HepG2 (cell line): Measurements from ENCODE around the gene DHRS4L2. TPM values are rescaled to one million over a fixed set of nuclear protein-coding genes. Genes with fewer than 3 reads are reported as not detected.
"Not testable (repeated sequence)": the region's sequence is repeated elsewhere in the genome, so short reads cannot be mapped to it uniquely, and the experiment has no call there.

Source experiments
- ATAC-seq: fragments of 200-7000 bp; cut with Tn5 transposase; 3 replicates; pipeline ENCODE4 v1.9.1; 2020; ENCODE audit warnings: mild to moderate bottlenecking, moderate library complexity
- BruUV-seq: library from RNA; stranded (reverse); fragments of 400-500 nt; replicated peaks from 2 replicates; lab custom pipeline; 2021; lab: Mats Ljungman, UMichigan
- CTCF ChIA-PET: fragments of 300-600 bp; formaldehyde crosslinking; extraction: SDS; loops from one replicate; lab custom pipeline; 2021; ENCODE audit warnings: low total read pairs, inconsistent platforms, low intra/inter-chr PET ratio; lab: Yijun Ruan, JAX
- POLR2A ChIA-PET: fragments of 350-600 bp; sonication (Branson Sonifier 250); formaldehyde crosslinking; loops from one replicate; lab custom pipeline; 2020; ENCODE audit warnings: antibody characterized with exemption, inconsistent platforms; lab: Yijun Ruan, JAX
- DNase-seq: peaks from one replicate; pipeline ENCODE4 v3.0.0-alpha.2; 2015; ENCODE audit warnings: low spot score
- FAIRE-seq: peaks from 3 replicates; lab custom pipeline; 2011; peaks lifted over from hg19 to GRCh38; lab: Jason Lieb, UNC
- H2AFZ ChIP-seq: one replicate; pipeline ENCODE4 v1.6.1; 2011; ENCODE audit warnings: low read length, inconsistent platforms
- H3K27ac ChIP-seq: fragments of 300-600 bp; 3 replicates; pipeline ENCODE4 v1.8.0; 2011; ENCODE audit warnings: mixed run types, mild to moderate bottlenecking, mixed read lengths, low read length, inconsistent platforms; ENCODE audit not compliant: insufficient read depth; ENCODE audit errors: extremely low read length
- H3K27me3 ChIP-seq, 2 experiments: fragments of 200-600 bp in 1 of 2; 2 replicates in 1 of 2; 3 replicates in 1 of 2; pipeline versions ENCODE4 v1.6.0 to v1.8.0; 2011; ENCODE audit warnings: low read length in 2 of 2, mild to moderate bottlenecking in 2 of 2, moderate library complexity in 2 of 2, inconsistent platforms in 1 of 2; ENCODE audit not compliant: insufficient read depth in 2 of 2, control insufficient read depth in 1 of 2
- H3K36me3 ChIP-seq, 2 experiments: fragments of 200-600 bp in 1 of 2; replicated peaks in 1 of 2; 2 replicates in 1 of 2; 3 replicates in 1 of 2; pipeline versions ENCODE4 v1.5.1 to v1.8.0; 2011; ENCODE audit warnings: low read length in 2 of 2, inconsistent platforms in 1 of 2; ENCODE audit not compliant: insufficient read depth in 2 of 2, control insufficient read depth in 1 of 2
- H3K4me1 ChIP-seq: 2 replicates; pipeline ENCODE4 v1.5.1; 2012; ENCODE audit warnings: low read length, inconsistent platforms; ENCODE audit not compliant: insufficient read depth
- H3K4me2 ChIP-seq: 2 replicates; pipeline ENCODE4 v1.6.0; 2011; ENCODE audit warnings: low read depth, low read length, inconsistent platforms
- H3K4me3 ChIP-seq, 3 experiments: fragments of 200-600 bp in 1 of 3; sonication (generic), shearing (Covaris generic) in 1 of 3; replicated peaks in 1 of 3; 2 replicates each; pipeline ENCODE4 v1.5.1; 2011 to 2016; ENCODE audit warnings: low read length in 3 of 3, inconsistent platforms in 2 of 3, low read depth in 2 of 3, mild to moderate bottlenecking in 2 of 3, control low read depth in 1 of 3, mixed read lengths in 1 of 3; ENCODE audit not compliant: insufficient read depth in 1 of 3
- H3K79me2 ChIP-seq: one replicate; pipeline ENCODE4 v1.6.1; 2011; ENCODE audit warnings: low read length, inconsistent platforms; ENCODE audit not compliant: insufficient read depth
- H3K9ac ChIP-seq: 2 replicates; pipeline ENCODE4 v1.6.0; 2011; ENCODE audit warnings: mild to moderate bottlenecking, low read depth, low read length, inconsistent platforms; ENCODE audit not compliant: insufficient read depth
- H3K9me3 ChIP-seq: 2 replicates; pipeline ENCODE4 v1.5.1; 2012; ENCODE audit warnings: mild to moderate bottlenecking, low read length
- H4K20me1 ChIP-seq: 2 replicates; pipeline ENCODE4 v1.6.0; 2011; ENCODE audit warnings: inconsistent platforms, mild to moderate bottlenecking, low read length, moderate library complexity; ENCODE audit not compliant: insufficient read depth
- BRD4 ChIP-seq: sonication (generic); formaldehyde crosslinking; IDR thresholded peaks from 2 replicates; pipeline ENCODE4 v1.4.0; 2020; ENCODE audit warnings: missing genetic modification reagents
- HOXA7 ChIP-seq: sonication (generic); formaldehyde crosslinking; IDR thresholded peaks from 2 replicates; pipeline ENCODE4 v1.8.1; 2022; ENCODE audit warnings: mild to moderate bottlenecking, missing genetic modification reagents, moderate library complexity
- TAF1 ChIP-seq: sonication (generic); formaldehyde crosslinking; IDR thresholded peaks from 2 replicates; pipeline ENCODE4 v1.4.0; 2020; ENCODE audit warnings: missing genetic modification reagents
- WGBS: methylation state at CpG from one replicate; pipeline ENCODE4 v1.1.6; 2017; ENCODE audit warnings: low lambda C conversion rate; 5-methylcytosine and 5-hydroxymethylcytosine counted together
- in situ Hi-C: cut with HindIII; loops from 2 replicates; pipeline ENCODE4 v1.10.0; 2017; ENCODE audit warnings: low pct_unique_long_range_greater_than_20kb; ENCODE audit not compliant: extremely low pct_ligation_motif_present
- intact Hi-C: fragments of 100-400 bp; cut with micrococcal nuclease; formaldehyde crosslinking; loops from one replicate; pipeline ENCODE4 v1.10.0; 2022; ENCODE audit not compliant: unreplicated experiment
- polyA plus RNA-seq, 8 experiments: library from polyadenylated mRNA; depleted of rRNA in 3 of 8; stranded (reverse) in 7 of 8; unstranded in 1 of 8; fragments of >200 nt; fragmentation: Illumina TruSeq in 4 of 8; extraction: Trizol in 4 of 8; gene quantifications; 2 replicates each; pipeline versions ENCODE4 v1.2.1 to v1.2.3, GENCODE V29; 2011 to 2016; ENCODE audit warnings: low read depth in 4 of 8, missing spikeins in 1 of 8, mixed read lengths in 1 of 8; ENCODE audit not compliant: insufficient read depth in 1 of 8
- total RNA-seq, 5 experiments: library from RNA; depleted of rRNA; stranded (reverse); fragments of >200 nt; fragmentation: Illumina TruSeq; extraction: Trizol; gene quantifications; 2 replicates each; pipeline ENCODE4 v1.2.3, GENCODE V29; 2016; ENCODE audit warnings: low read depth in 1 of 5
- TF ChIP-seq, protein P1 (sequence below): sonication (generic); formaldehyde crosslinking; IDR thresholded peaks from 2 replicates; pipeline ENCODE4 v1.5.0; 2020; ENCODE audit warnings: missing genetic modification reagents, mild to moderate bottlenecking, borderline replicate concordance
- TF ChIP-seq, protein P2 (sequence below): sonication (generic); formaldehyde crosslinking; IDR thresholded peaks from 2 replicates; pipeline ENCODE4 v1.5.0; 2020; ENCODE audit warnings: mild to moderate bottlenecking, missing genetic modification reagents, borderline replicate concordance

Gene DHRS4L2
- total and polyA plus RNA-seq, 2 of the 13 experiments (the other 11 are each of a cell fraction or from before 2014, with no cell fraction given), result 24.7 to 38.2 TPM

DNA sequence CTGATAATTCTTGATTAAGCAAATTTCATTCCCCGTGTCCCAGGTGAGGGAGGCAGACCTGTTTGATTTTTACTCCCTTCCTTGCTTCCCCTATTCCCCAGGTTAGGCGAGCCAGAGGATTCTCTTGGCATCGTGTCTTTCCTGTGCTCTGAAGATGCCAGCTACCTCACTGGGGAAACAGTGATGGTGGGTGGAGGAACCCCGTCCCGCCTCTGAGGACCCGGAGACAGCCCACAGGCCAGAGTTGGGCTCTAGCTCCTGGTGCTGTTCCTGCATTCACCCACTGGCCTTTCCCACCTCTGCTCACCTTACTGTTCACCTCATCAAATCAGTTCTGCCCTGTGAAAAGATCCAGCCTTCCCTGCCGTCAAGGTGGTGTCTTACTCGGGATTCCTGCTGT lies 62.0 kb downstream of the DHRS4L2 start:
- BruUV-seq, H3K9ac ChIP-seq, H4K20me1 ChIP-seq, intact Hi-C loops, DNase-seq, CTCF ChIA-PET, ATAC-seq, H3K27ac ChIP-seq, H2AFZ ChIP-seq: not testable (repeated sequence)
- H3K27me3 ChIP-seq, result peaks cover 15 to 65% of the 10 kb centered on the region in 2 experiments
- peaks cover 31% of the 10 kb centered on the region for H3K4me1 ChIP-seq
- WGBS, result 59% methylated on average over 8 of the region's 8 CpGs
- TF ChIP-seq, protein P1, sequence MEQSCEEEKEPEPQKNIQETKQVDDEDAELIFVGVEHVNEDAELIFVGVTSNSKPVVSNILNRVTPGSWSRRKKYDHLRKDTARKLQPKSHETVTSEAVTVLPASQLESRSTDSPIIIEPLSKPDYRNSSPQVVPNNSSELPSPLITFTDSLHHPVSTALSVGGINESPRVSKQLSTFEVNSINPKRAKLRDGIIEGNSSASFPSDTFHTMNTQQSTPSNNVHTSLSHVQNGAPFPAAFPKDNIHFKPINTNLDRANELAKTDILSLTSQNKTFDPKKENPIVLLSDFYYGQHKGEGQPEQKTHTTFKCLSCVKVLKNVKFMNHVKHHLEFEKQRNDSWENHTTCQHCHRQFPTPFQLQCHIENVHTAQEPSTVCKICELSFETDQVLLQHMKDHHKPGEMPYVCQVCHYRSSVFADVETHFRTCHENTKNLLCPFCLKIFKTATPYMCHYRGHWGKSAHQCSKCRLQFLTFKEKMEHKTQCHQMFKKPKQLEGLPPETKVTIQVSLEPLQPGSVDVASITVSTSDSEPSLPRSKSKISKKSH (CRISPR knock-in tag), result 0 out of 2 replicates have a peak, but pooled peaks have one; percentile 4
- TF ChIP-seq BRD4 (CRISPR knock-in tag), result peak; percentile 1; the same call in 1 of the 2 replicates
- TF ChIP-seq HOXA7 (CRISPR knock-in tag), result 0 out of 2 replicates have a peak, but pooled peaks have one; percentile 8
- TF ChIP-seq, all 625 proteins: peak for 3; not testable (repeated sequence) for 622
- not testable (repeated sequence) for H3K4me3 ChIP-seq, H3K36me3 ChIP-seq, H3K79me2 ChIP-seq, FAIRE-seq, H3K9me3 ChIP-seq
- peak overlapping the region; percentile 98; the same call in 1 of the 2 replicates for H3K4me2 ChIP-seq
- in situ Hi-C loops, result loop anchor here (5.0 kb wide), 1 partner anchor 43 kb away; no protein-coding TSS in a partner anchor
- POLR2A ChIA-PET, result interaction anchor here (1.1 to 5.6 kb wide), 6 partner anchors 8 to 138 kb away, joined by 3 to 124 read pairs (median 7); partner anchors contain the start of genes EMC9, IPO4, PCK2 and PSME1

DNA sequence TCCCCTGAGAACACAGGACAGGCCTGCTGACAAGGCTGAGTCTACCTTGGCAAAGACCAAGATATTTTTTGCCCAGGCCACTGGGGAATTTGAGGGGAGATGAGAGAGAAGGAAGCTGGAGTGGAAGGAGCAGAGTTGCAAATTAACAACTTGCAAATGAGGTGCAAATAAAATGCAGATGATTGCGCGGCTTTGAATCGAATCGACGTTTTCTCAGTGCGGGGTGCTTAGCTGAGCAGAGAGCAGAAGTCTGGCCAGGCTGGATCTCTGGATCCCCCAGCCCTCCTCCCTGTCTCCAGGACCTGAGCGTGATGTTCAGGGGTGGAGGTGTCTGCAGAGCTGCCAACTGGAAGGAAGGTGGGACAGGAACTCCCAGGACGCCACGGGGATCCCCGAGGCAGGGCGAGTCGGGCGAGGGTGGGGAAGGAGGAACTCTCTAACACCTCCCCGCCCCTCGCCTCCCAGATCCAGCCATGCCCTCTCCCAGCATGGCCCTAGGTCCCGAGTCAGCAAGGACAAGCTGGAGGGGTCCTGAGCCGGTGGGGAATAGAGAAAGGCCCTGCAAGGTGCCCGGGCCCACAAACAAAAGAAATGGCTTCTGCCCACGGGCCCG lies 62.6 kb downstream of the DHRS4L2 start:
- in situ Hi-C loops, result loop anchor here (5.0 kb wide), 1 partner anchor 44 kb away; no protein-coding TSS in a partner anchor
- Histone ChIP-seq H3K27me3 (peaks cover 16 to 70% of the 10 kb centered on the region in 2 experiments), H3K79me2 (no peaks in the 10 kb centered on the region), H3K4me3 (peak overlapping the region; percentile 61 to 85 (median 71)), H3K4me1 (peaks cover 31% of the 10 kb centered on the region), H2AFZ (peak overlapping the region; percentile 1), H4K20me1 (no peaks in the 10 kb centered on the region), H3K9ac (peak overlapping the region; percentile 51), H3K4me2 (peak overlapping the region; percentile 98), H3K36me3 (no peaks in the 10 kb centered on the region), H3K9me3 (no peaks in the 10 kb centered on the region), H3K27ac (no peak overlapping the region)
- POLR2A ChIA-PET, result interaction anchor here (0.7 to 5.6 kb wide), 21 partner anchors 9 to 220 kb away, joined by 3 to 124 read pairs (median 5); partner anchors contain the start of genes DCAF11, DHRS4L2, EMC9 and IPO4
- BruUV-seq, result no TSS peak
- 58% methylated on average over 20 of the region's 20 CpGs for whole genome bisulfite sequencing
- ATAC-seq, result peak; percentile 4
- FAIRE-seq, result no peak
- no peak for DNase-seq
- CTCF ChIA-PET, result interaction anchor here (1.6 kb wide), 1 partner anchor 38 kb away, joined by 4 read pairs; no protein-coding TSS in a partner anchor
- intact Hi-C loops, result no loop called here
- TF ChIP-seq, protein P2, sequence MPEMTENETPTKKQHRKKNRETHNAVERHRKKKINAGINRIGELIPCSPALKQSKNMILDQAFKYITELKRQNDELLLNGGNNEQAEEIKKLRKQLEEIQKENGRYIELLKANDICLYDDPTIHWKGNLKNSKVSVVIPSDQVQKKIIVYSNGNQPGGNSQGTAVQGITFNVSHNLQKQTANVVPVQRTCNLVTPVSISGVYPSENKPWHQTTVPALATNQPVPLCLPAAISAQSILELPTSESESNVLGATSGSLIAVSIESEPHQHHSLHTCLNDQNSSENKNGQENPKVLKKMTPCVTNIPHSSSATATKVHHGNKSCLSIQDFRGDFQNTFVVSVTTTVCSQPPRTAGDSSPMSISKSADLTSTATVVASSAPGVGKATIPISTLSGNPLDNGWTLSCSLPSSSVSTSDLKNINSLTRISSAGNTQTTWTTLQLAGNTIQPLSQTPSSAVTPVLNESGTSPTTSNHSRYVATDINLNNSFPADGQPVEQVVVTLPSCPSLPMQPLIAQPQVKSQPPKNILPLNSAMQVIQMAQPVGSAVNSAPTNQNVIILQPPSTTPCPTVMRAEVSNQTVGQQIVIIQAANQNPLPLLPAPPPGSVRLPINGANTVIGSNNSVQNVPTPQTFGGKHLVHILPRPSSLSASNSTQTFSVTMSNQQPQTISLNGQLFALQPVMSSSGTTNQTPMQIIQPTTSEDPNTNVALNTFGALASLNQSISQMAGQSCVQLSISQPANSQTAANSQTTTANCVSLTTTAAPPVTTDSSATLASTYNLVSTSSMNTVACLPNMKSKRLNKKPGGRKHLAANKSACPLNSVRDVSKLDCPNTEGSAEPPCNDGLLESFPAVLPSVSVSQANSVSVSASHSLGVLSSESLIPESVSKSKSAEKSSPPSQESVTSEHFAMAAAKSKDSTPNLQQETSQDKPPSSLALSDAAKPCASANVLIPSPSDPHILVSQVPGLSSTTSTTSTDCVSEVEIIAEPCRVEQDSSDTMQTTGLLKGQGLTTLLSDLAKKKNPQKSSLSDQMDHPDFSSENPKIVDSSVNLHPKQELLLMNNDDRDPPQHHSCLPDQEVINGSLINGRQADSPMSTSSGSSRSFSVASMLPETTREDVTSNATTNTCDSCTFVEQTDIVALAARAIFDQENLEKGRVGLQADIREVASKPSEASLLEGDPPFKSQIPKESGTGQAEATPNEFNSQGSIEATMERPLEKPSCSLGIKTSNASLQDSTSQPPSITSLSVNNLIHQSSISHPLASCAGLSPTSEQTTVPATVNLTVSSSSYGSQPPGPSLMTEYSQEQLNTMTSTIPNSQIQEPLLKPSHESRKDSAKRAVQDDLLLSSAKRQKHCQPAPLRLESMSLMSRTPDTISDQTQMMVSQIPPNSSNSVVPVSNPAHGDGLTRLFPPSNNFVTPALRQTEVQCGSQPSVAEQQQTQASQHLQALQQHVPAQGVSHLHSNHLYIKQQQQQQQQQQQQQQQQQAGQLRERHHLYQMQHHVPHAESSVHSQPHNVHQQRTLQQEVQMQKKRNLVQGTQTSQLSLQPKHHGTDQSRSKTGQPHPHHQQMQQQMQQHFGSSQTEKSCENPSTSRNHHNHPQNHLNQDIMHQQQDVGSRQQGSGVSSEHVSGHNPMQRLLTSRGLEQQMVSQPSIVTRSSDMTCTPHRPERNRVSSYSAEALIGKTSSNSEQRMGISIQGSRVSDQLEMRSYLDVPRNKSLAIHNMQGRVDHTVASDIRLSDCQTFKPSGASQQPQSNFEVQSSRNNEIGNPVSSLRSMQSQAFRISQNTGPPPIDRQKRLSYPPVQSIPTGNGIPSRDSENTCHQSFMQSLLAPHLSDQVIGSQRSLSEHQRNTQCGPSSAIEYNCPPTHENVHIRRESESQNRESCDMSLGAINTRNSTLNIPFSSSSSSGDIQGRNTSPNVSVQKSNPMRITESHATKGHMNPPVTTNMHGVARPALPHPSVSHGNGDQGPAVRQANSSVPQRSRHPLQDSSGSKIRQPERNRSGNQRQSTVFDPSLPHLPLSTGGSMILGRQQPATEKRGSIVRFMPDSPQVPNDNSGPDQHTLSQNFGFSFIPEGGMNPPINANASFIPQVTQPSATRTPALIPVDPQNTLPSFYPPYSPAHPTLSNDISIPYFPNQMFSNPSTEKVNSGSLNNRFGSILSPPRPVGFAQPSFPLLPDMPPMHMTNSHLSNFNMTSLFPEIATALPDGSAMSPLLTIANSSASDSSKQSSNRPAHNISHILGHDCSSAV (CRISPR knock-in tag), result 0 out of 2 replicates have a peak, but pooled peaks have one; percentile 43
- TF ChIP-seq TAF1 (CRISPR knock-in tag), result no peak
